C4-2B (cell line): ENCODE measurements around the gene OBP2A.

Source experiments
- ZFX ChIP-seq: fragments of 450-650 bp; IDR thresholded peaks from 2 replicates; pipeline ENCODE4 v1.6.1; 2017
- TF ChIP-seq, protein P1 (sequence below): fragments of 450-650 bp; conservative IDR thresholded peaks from 2 replicates; pipeline ENCODE4 v1.5.1; 2017; ENCODE audit warnings: mild to moderate bottlenecking

DNA sequence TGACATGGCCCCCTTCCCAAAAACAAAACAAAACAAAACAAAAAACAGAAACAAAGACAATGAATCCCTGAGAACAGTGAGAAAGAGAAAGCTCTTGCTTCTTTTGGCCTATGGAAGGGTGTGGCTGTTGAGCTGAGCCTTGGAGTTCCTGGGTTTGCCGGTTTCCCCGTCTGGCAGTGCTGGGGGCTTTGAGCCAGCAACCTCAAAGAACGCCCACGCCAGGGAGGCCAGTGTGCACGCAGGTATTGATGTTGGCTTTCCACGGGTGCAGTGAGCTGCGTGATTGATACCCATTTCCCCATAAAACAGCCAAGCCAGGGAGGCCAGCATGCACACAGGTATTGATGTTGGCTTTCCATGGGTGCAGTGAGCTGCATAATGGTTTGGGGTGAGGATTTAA is 33.0 kb upstream of the OBP2A start:
- TF ChIP-seq, protein P1, sequence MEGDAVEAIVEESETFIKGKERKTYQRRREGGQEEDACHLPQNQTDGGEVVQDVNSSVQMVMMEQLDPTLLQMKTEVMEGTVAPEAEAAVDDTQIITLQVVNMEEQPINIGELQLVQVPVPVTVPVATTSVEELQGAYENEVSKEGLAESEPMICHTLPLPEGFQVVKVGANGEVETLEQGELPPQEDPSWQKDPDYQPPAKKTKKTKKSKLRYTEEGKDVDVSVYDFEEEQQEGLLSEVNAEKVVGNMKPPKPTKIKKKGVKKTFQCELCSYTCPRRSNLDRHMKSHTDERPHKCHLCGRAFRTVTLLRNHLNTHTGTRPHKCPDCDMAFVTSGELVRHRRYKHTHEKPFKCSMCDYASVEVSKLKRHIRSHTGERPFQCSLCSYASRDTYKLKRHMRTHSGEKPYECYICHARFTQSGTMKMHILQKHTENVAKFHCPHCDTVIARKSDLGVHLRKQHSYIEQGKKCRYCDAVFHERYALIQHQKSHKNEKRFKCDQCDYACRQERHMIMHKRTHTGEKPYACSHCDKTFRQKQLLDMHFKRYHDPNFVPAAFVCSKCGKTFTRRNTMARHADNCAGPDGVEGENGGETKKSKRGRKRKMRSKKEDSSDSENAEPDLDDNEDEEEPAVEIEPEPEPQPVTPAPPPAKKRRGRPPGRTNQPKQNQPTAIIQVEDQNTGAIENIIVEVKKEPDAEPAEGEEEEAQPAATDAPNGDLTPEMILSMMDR = no peak
- TF ChIP-seq ZFX = no peak
